DMS79 treated with DMSO at 0.1 percent for 48 hours (cell line): ENCODE measurements around the gene GPANK1.

Source experiments
- DNase-seq: peaks from one replicate; lab custom pipeline; 2025; lab: John Stamatoyannopoulos, UW

GPANK1 gene

DNA sequence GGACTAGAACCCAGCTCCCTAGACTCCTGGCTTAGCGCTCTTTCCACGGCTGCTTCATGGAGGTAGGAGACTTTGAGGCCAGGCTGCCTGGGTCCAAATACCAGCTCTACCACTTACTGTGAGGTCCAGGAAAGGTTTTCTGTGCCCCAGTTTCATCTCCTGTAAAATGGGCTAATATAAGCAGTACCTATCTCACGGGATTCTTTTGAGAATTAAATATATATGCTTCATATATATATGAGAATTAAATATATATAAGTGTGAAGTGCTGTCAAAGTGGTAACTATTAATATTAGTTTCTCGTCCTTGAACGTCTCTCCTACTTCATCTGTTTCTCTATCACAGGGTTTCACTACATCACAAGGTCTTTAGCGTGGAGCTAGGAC lies 26.3 kb upstream of the GPANK1 start:
- DNase-seq = no peak

DNA sequence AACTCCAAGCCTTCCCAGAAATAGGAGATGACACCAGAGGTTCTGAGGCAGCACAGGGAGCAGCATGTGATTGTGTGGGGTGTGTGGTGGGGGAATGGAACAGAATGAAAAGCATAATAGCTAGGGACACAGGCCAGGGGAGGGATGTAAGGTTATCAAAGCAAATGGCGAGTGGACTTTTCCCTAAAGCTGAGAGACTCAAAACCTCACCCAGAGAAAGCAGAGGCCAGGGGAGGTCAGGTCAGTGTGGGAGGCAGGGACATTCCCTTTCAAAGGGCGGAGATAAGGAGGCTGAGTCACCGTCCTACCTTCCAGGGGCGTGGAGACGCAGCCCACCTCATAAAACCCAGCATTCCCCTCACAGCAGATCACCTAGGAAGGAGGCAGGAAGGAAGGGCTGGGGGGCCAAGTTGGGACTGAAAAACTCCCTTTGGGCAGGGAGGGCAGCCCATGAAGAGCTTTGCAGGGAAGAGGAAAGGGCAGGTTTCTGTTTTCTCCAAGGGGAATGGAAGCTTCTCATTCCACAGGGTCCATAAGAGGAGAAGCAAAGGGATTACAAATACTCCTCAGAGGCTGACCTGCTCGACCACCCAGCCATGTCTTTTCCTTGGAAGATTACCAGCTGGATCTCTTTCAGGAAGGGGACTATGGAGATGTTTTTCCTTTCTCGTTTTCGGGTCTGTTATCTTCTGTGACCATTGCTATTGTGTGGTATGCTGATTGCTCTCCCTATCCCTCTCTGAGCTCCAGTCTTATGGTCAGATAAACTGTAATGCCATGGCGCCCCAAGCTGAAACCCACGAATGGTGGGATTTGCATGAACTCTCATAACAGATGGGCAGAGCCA lies 25.7 kb upstream of the GPANK1 start:
- DNase-seq = no peak

DNA sequence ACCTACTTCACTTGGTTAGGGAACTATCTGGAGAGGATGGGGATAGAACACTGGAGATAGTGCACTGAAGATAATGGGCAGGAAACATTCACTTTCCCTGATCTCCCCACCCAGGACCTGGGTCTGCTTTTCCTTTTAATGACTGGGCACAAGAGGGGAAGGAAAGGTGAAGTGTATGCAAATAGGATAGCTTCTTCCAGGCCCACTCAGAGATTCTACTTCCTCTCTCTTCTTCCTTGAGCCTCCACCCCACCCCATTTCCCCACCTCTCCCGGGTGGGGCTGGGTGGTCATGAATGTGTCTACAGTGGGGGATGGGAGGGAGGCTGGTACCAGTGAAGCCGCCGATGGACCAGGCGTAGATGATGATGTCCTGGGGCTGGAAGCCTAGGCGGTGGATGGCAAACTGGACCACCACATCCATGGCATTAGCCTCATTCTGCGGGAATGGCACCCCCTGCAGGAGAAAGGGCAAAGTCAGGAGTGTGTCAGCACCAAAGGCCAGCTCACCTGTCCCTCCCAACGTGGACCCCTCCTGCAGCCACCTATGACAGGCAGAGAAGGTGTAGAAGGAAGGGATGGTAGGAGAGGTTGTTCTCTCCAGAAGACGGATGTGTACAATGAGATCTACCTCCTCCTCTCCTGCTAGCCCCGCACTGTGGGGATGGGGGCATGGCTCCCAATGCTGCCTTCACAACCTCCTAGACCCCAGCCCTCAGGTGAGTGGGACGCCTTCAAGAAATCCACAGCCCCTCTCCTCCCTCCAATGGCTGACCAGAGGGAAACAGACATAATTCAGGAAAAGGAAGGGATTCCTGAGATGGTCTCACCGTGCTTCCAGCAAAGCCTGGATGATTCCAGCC lies 24.7 kb upstream of the GPANK1 start:
- DNase-seq = no peak

DNA sequence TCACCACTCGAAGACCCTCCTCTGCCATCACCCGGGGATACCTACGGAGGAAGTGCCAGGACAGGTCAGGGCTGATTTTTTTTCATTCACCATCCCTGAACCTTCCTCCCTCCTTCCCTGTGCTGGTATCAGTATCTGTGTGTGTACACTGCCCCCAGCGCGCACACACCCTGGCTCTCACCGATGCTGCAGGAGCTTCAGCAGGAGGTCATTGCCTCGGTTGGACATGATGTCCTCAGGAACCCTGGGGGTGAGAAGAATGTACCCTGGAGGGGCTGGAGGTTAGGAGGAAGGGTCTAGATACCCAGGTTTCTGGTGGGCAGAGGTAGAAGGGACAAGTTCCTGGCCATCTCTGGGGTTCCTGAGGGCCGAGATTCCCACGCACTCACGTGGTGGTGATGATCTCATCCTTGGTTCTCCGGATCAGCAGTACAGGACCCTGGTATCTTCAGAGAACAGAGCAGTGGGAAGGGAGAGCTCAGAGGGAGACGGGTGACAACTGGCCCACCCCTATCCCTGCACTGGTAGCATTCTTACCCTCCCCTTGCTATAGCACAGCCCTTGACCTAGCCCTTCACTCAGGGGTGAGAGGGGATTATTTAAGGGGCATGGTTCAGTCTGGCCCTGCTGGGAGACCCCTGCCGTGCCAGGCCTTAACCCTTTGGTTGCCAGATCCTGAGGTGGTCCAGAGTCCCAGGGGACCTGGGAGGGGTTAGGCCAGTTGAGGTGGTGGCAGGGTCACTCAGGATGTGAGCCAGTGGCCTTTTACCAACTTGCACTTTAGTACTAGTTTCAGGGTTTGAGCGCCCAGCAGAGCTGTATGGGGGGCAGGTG lies 23.3 kb upstream of the GPANK1 start:
- no peak for DNase-seq

DNA sequence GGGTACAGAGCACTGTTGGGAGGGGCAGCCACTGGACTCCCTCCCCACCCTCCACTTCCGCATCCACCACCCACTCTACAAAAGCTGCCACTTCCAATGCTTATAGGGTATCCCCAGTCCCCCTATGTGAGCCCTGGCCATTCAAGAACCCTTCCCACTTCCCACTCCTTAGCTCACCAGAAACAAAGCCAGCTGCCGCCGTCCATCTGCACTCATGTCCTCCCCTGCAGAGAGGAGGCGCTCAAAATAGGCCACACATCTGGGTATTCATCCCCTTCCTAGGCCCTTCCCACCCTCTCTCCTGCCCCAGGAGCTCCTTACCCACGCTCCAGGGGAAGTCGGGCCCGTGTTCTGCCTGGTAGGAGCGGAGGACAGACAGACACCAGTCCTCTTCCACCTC lies 22.5 kb upstream of the GPANK1 start:
- DNase-seq = no peak

DNA sequence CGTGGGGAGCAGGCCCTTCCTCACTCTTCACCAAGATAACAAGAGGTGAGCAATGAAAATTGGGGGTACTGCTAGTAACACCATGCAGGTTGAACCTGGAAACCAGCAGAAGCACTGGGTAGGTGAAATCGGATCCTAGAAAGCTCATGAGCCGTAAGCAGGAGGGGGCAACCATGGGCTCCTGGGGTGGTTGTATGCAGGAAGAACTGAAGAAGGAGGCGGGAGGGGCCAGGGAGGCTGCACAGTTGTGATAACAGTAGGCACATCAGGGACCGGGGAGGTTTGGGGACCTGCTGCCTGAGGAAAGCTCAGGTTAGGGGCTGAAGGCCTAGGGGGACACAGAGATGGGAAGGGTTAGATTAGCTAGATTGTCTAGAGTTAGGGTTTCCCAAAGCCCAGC lies 21.7 kb upstream of the GPANK1 start:
- DNase-seq = no peak

DNA sequence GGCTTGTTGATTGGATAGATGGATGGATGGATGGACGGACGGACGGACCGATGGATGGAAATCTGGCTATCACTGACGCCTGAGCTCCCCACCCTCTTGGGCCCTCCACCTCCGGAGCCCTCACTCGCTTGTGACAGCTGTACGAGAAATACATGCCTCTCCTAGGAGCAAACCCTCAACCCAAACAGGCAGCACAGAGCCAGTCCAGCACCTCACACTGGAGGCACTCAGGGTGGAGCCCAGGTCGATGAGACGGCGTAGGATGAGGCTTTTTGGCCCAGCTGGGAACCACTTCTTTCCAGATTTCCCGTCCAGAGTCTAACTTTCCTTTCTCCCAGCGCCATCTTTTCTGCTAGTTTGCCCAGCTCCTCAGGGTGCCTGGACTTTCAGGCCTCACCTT lies 18.8 kb upstream of the GPANK1 start:
- DNase-seq = no peak

DNA sequence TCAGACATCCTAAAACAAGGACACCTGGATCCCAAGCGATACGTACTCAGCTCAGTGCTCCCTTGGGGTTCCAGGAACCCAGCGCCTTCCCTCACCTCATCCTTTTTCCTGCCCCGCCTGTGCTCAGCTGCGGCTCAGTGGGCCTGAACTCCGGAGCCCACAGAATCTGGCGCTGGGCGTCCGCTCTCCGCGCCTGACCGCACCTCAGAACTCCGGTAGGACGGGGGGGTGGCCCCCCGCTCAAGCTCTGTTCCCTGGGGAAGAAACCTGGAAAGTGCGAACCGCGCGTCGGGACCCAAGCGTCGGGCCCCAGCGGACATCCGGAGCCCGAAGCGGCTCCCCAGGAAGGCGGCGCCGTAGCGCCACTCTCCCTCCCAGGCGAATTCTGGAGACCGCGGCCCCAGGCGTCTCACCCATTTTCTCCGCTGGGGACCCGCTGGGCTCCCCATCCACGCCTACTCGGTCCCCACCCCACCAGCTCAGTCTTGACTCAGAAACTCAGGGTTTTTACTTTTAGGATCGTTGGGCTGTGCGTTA lies 16.4 kb upstream of the GPANK1 start:
- peak; percentile 25 for DNase-seq

DNA sequence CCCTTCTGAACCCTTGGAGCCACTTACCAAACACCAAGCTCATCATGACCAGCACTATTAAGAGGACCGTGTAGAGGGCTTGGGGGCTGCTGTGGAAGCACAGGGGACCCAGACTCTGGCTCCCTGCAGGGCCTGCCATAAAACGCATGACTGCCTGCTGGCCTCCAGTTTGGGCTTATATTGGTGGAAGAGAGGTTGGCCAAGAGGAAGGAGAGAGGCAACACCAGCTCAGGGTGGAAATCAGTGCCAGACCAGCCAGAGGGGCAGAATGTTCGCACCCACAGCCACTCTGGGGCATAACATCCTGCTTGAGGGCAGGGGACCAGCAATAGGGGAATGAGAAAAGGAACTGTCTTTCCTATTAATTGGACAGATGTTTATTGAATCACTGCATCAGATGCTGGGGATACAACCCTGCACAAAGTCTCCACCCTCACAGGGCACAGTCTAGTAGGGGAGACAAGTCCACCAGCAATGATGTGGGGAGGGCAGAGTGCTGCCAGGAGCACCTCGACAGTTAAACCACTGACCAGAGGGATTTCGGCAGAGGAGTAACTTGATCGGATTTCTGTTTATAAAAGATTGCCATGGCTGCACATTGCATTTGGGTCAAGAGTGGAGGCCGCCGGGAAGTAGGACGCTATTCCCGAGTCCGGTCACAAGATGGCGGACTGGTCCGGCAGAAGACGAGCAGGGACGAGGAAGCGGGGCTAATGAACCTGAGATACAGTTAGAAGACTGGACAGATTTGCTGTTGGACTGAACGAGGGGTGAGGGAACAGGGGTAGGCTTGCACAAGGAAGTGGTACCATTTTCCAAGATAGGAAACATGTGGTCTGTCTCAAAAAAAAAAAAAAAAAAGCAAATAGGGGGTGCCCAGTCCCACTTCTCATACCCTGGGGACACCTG lies 15.7 kb upstream of the GPANK1 start, which contains the start of gene LY6G5C:
TSS of gene LY6G5C (minus strand) at position 842 of the 909 bp plus-strand sequence. CDS start at position 148, 694 bp downstream.
- DNase-seq = peak; percentile 95

DNA sequence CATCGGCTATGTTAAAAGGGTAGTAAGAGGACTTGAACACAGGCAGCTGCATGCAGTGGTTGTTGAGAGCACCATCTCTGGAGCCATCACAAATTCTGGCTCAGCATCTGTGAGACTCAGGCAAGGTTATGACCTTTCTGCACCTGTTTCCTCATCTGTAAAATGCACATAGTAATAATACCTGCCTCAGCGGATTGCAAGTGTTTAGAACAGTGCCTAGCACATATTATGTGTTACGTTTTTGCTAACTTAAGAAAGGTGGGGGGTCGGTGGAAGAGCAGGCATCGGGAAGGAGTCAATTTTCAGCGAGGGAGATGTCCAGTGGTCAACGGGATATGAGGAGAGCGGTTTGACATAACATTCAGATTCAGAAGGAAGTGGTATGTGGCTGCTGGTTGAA lies 13.2 kb upstream of the GPANK1 start:
- DNase-seq = no peak

DNA sequence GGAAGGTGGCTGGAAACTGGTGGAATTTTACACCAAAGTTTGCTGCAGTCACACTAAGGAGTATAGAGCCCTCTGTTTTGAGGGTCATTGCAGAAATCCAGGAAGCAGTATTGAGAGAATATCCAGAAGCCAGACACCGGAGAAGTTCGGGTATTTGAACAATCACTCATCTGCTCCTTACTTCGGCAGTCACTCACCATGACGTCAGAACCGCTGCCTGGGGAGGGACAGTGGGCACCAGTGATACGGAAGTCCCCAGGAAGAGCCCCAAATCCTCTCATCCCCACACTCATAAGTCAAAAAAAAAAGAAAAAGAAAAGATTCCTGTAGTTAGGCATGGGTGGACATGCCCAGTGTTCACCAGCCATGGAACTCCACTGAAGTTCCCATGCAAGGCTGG lies 12.1 kb upstream of the GPANK1 start:
- no peak for DNase-seq

DNA sequence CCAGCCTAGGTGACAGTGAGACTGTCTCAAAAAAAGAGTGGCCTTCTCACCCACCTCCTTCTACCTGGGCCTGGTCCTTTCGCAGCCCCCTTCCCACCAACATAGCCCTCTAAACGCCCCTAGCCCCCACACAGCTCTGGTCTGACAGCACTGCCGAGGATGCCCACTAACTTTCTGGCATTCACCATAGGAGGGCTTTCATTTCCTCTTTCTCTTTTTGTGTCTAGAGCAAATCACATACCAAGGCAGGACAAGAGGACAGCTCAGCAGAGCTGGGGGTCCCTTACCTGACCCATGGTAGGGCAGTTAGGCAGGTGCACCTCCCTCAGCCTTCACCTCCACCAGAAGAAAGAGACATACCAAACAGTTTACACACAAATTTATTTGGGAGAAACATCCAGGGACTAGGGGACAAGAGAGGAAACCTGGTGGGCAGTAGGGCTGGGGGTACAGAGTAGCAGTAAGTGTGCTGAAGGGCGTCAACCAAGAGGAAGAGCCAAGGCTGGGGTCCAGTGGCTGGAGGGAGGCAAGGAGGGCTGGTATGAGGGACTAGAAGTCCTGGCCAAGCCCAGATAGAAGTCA lies 11.6 kb upstream of the GPANK1 start:
- DNase-seq = no peak

DNA sequence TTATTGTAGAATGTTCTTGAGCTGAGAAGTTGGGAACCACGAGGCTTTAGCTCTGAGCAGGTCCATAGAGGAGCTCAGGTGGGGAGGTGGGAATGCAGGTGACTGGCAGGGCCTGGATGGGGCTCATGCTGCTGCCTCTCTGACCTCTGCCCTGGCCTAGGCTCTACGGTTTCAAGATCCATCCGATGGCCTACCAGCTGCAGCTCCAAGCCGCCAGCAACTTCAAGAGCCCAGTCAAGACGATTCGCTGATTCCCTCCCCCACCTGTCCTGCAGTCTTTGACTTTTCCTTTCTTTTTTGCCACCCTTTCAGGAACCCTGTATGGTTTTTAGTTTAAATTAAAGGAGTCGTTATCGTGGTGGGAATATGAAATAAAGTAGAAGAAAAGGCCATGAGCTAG lies 4.9 kb upstream of the GPANK1 start, which contains the start of gene LY6G5B:
TSS of gene LY6G5B (plus strand) at position 301 of the 400 bp plus-strand sequence. CDS start 975 bp downstream, outside the sequence.
- DNase-seq = no peak

DNA sequence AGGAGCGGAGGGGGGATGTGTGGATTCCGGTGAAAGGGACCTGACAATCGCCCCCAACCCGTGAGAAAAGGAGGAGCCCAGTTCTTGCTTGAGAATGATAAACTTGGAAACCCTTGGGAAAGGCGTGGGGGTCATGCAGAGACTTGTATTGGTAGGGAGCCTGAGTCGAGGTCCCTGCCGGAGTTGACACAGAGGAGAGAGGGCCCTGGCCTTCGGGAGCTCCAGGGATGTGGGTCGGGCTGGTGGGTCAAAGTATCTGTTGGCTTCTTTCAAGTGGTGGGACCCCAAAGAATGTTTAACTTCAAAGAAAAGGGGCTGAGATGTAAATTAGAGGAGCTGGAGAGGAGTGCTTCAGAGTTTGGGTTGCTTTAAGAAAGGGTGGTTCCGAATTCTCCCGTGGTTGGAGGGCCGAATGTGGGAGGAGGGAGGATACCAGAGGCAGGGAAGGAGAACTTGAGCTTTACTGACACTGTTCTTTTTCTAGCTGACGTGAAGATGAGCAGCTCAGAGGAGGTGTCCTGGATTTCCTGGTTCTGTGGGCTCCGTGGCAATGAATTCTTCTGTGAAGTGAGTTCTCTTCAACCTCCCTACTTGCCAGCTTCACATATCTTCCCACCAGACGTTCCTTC lies 1.7 kb upstream of the GPANK1 start:
- DNase-seq = no peak

DNA sequence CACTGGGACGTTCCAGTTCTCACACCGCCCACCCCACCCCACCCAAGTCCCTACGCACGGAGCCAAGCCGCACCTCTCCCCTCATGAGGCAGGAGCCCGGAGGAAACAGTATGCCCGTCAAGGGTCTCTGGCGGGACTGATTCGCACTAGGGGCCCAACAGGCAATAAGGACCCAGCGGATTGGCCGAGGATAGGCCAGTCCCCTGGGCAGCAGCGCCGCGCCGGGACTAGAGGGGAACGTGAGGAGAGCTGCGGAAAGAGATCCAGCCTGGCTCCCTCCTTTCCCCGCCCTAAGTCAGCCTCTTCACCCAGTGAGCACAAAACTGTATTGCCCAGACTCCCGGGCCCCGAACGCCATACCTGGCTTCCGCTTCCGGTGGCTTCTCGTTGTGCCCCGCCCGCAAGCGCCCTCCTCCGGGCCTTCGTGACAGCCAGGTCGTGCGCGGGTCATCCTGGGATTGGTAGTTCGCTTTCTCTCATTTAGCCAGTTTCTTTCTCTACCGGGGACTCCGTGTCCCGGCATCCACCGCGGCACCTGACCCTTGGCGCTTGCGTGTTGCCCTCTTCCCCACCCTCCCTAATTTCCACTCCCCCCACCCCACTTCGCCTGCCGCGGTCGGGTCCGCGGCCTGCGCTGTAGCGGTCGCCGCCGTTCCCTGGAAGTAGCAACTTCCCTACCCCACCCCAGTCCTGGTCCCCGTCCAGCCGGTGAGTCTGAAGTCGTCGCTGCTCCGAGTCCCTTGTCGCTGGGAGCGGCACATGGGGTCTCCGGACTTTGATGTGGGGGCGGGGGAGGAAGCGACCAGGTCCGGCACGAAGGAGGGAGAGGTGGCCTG lies 922 bp upstream of the GPANK1 start, which contains the start of gene CSNK2B:
TSS of gene CSNK2B (plus strand) at position 580 of the 836 bp plus-strand sequence. CDS start 752 bp downstream, outside the sequence.
- peak; percentile 97 for DNase-seq

DNA sequence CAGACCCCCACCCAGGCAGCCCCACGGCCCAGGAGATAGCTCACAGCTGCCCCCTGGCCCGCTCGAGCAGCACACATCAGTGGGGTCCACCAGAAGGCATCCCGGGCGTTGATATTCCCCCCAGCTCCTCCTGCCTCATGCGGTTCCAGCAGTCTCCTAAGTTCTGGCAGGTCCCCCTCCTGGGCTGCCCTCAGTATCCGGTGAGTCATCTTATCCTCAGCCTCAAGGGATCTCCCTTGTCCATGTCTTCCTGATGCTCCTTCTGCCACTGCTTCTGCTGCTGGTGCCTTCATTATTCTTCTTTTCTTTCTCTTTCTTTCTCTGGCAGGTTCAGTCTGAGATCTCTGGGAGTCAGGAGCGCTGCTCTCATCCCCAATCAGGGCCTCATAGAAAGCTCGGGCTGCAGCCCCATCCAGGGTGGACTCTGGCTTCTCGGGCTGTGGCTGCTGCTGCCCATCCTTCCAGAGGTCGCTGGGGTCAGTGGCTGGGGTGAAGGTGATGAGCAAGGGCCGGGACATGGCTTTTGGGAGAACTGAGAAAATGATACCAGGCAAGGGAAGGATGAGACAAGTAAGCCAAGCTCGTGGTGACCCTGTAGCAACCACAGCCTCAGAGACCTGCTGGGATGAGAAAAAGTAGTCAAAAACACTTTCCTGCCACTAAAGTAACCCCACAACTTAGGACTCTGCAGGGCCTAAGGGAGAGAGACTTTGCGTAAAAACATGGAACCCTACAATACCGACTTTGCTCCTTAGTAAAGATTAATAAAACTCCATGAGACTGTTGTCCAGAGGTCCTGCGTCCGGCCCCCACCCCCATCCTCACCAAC lies 622 bp downstream of the GPANK1 start:
- DNase-seq = peak; percentile 48

DNA sequence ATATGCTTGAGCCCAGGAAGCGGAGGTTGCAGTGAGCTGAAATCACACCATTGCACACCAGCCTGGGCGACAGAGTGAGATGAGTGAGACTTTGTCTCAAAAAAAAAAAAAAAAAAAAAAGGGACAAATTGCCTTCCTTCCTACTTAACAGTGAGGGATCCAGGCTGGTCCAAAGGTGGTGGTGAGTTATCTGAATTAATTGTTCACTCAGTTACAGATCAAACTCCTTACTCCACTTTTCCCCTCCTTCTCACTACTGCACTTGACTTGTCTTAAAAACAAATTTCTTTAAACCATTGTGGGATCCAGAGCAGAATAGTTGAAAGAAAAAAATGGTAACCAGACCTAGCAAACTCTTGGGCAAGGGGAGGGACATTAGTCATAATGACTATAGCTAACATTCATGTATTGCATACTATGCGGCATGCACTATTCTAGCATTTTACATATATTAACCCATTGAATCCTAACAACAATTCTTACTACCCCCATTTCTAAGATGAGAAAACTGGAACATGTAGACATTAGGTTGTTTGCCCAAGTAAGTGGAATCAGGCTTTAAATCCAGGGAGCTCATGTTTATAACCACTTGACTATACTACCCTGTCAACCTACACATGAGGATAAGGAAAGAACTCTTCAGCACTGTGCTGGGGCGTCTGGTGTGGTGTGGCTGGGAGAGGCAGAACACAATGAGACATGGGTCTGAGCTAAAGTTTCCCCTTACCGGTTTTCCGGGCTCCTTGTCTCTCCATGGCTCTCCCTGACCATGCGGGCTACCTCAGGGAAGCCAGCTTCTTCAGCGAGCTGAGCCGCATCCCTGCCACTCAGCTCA lies 1.5 kb downstream of the GPANK1 start:
- no peak for DNase-seq
